Subcutaneous abdominal adipose tissue (tissue), 5 donors: Measurements from ENCODE around the gene PBXIP1.
A peak's percentile ranks its signal among the peaks of the same experiment; 100 is the strongest.

Experiments
- H3K27ac ChIP-seq: one replicate; pipeline ENCODE4 v1.7.0; 2013; ENCODE audit warnings: low read depth, mild to moderate bottlenecking, inconsistent platforms, low read length, moderate library complexity
- H3K27me3 ChIP-seq, 5 donors: one replicate each; pipeline ENCODE4 v1.7.0; 2013; ENCODE audit warnings: low read length in 5 of 5, inconsistent platforms in 1 of 5; ENCODE audit not compliant: control insufficient read depth in 5 of 5, insufficient read depth in 4 of 5
- H3K36me3 ChIP-seq, 5 donors: one replicate each; pipeline ENCODE4 v1.7.0; 2013; ENCODE audit warnings: low read length in 5 of 5; ENCODE audit not compliant: control insufficient read depth in 5 of 5, insufficient read depth in 5 of 5
- H3K4me1 ChIP-seq, 5 donors: one replicate each; pipeline ENCODE4 v1.7.0; 2013; ENCODE audit warnings: low read length in 5 of 5, mild to moderate bottlenecking in 3 of 5, moderate library complexity in 1 of 5; ENCODE audit not compliant: control insufficient read depth in 5 of 5, insufficient read depth in 5 of 5
- H3K4me3 ChIP-seq, 5 donors: one replicate each; pipeline ENCODE4 v1.7.0; 2013; ENCODE audit warnings: low read length in 5 of 5, low read depth in 1 of 5
- H3K9ac ChIP-seq, 5 donors: one replicate each; pipeline ENCODE4 v1.7.0; 2013; ENCODE audit warnings: low read length in 5 of 5, mild to moderate bottlenecking in 4 of 5, moderate library complexity in 3 of 5
- H3K9me3 ChIP-seq, 5 donors: one replicate each; pipeline ENCODE4 v1.7.0; 2013; ENCODE audit warnings: low read length in 5 of 5; ENCODE audit not compliant: control insufficient read depth in 5 of 5
- donor health status: healthy.
- donor health status: healthy.
- donor health status: healthy.
- donor health status: healthy.
- donor health status: healthy.

PBXIP1 gene

DNA sequence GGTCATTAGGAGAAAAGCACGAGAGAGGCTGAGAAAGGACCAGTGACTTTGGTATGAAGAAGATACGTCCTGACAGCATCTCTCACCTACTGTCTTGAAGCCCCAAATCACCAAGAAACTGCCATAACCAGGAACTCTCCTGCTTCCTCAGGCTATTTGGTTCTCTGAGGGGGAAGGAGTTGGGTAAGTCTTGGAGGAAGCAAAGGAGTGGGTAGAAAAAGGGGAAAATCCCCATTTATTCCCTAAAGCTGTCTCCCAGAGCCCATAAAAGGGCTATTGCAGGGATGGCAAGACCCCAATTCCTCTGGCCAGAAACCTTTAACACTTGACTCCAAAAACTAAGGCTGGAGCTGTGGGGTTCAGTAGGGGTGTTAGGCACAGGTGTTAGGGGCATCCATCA, 2.1 kb upstream of the PBXIP1 start:
- H3K36me3 ChIP-seq = peaks cover 0 to 23% (median 16%) of the 10 kb centered on the region in 5 donors
- no peak overlapping the region for H3K9ac ChIP-seq
- H3K4me3 ChIP-seq = no peak overlapping the region
- no peaks in the 10 kb centered on the region for H3K9me3 ChIP-seq
- peaks cover 20 to 75% (median 64%) of the 10 kb centered on the region in 5 donors for H3K4me1 ChIP-seq
- peak overlapping the region; percentile 37 for H3K27ac ChIP-seq
- H3K27me3 ChIP-seq = no peaks in the 10 kb centered on the region

DNA sequence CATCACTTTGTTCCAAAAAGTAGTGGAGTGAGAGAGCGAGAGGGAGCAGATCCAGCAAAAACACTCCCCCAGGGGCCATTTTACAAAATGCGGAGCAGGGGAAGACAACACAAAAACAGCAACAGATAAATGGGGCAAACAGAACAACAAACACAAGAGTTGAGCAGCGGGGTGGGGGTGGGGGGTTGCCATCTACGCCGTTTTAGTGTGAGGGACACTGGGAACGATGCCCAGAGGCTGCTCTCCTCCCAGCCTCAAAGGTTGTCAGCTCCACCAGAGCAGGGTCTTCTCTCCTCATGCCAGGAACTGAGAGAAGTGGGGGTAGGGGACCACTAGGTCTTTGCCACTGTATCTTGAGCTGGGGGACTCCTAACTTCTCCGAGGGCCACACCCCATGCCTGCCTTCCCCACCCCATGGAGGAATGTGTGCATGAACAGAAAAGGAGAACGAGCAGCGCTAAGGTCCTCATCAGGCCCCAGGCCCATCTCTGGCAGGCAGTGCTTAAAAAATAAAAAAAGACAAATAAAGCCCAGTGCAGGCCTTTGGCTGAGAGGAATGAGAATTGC, 1.3 kb upstream of the PBXIP1 start:
- H3K9ac ChIP-seq = peak overlapping the region in 2 of 5 donors; percentile 73 to 80

DNA sequence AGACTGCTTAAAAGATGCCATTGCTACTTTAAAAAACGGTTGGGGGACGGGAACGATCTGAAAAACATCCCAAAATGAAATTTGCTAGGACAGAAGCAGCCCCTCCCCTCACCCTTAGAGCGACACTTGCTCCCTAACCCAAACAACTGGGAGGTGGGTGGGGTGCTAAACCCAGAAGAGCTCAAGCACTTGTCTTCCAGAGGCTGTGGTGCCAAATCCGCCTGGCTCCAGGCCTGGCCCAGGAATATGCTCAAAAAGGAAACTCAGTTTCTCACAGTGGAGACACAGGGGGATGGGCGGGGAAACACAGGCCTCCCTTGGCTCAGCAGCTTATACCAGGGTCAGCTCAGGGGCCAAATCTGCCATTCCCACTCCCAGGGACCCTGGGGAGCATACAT, 644 bp upstream of the PBXIP1 start:
- H3K27ac ChIP-seq = peak overlapping the region; percentile 35
- H3K9me3 ChIP-seq = no peaks in the 10 kb centered on the region
- no peaks in the 10 kb centered on the region for H3K27me3 ChIP-seq
- H3K4me1 ChIP-seq = peaks cover 23 to 75% (median 66%) of the 10 kb centered on the region in 5 donors
- peak overlapping the region; percentile 70 to 84 (median 80) for H3K4me3 ChIP-seq
- peak overlapping the region in 4 of 5 donors; percentile 54 to 80 (median 74) for H3K9ac ChIP-seq
- H3K36me3 ChIP-seq = peaks cover 0 to 24% (median 16%) of the 10 kb centered on the region in 5 donors

More for the DNA sequence above, 1.3 kb upstream of the PBXIP1 start:
- Histone ChIP-seq H3K27ac (peak overlapping the region; percentile 35), H3K9me3 (no peaks in the 10 kb centered on the region), H3K4me1 (peaks cover 20 to 75% (median 62%) of the 10 kb centered on the region in 5 donors), H3K4me3 (peak overlapping the region in 2 of 5 donors; percentile 70 to 84), H3K27me3 (no peaks in the 10 kb centered on the region), H3K36me3 (peaks cover 0 to 21% (median 16%) of the 10 kb centered on the region in 5 donors)

DNA sequence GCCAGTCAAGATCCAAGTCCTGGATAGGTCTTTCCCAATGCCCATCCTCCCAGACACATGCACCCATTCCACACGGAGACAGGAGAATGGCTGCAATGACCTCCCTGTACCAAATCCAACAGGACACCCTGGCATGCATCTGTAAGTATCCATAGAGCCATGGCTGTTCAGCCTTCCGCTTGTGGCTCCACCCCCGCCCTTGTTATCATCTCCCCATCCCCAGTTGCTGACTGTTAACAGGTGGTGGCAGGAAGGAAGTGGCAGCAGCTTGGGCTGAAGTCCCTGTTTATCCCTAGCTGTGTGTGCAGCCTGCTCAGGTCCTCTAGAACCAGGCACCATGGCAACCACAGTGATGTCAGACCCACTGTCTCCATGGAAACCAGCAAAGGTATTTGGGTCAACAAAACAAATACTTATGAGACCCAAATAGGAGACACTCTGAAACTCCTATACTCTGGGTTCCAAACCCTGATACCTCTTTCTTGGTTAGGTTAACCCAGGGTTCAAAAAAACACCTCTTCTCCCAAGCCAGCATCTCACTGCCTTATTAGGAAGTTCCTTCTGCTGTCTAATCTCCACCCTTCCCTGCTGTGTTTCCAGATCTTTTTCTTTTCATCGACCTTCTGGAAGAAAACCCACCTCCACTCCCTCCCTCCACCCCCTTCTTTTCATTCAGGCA, 721 bp downstream of the PBXIP1 start:
- Histone ChIP-seq H3K9ac (peak overlapping the region; percentile 16 to 80 (median 73)), H3K36me3 (peaks cover 0 to 38% (median 27%) of the 10 kb centered on the region in 5 donors), H3K4me1 (peaks cover 16 to 65% (median 55%) of the 10 kb centered on the region in 5 donors), H3K27me3 (no peaks in the 10 kb centered on the region), H3K27ac (peak overlapping the region; percentile 35), H3K9me3 (no peaks in the 10 kb centered on the region), H3K4me3 (peak overlapping the region; percentile 70 to 84 (median 80))

DNA sequence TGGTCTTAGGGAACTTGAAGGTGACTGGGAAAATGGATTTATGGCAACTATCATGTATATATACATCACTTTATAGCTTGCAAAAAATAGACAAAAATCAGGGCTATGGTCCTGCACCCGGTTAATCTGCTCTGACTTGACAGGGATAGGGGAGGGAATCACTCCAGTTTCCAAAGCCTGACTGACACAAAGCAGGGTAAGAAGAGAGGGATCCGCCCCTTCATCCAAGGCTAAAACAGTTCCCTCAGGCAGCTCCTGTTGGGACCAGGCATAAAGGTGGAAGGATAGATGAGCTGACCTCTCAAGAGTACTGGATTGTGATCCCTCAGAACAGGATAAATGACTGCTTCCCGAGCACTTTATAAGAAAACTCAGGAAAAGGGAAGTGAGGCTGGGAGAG, 1.4 kb downstream of the PBXIP1 start:
- Histone ChIP-seq H3K36me3 (peaks cover 0 to 35% (median 24%) of the 10 kb centered on the region in 5 donors), H3K4me3 (peak overlapping the region; percentile 70 to 84 (median 80)), H3K27ac (no peak overlapping the region), H3K27me3 (no peaks in the 10 kb centered on the region), H3K4me1 (peaks cover 16 to 65% (median 55%) of the 10 kb centered on the region in 5 donors), H3K9me3 (no peaks in the 10 kb centered on the region), H3K9ac (peak overlapping the region in 1 of 5 donors; percentile 38)

DNA sequence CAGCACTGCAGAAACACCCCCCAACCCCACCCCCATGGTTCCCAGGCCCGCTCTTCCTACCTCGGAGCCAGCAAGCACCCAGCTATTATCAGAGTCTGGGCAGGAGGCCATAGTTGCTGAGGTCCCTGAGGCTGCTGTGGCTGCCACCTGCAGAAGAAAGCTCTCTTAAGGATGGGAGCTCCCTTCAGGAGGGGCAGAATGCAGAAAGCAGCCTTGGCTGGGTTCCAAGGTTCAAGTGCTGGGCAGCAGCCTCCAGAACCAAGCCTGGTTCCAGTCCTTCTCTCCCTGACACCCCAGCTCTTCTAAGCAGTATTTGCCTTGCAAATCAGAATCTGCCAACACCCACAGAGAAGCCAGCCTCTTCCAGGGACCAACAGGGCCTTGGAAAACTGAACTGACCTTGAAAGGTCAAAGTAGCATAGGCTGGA, 2.3 kb downstream of the PBXIP1 start:
- Histone ChIP-seq H3K9me3 (no peaks in the 10 kb centered on the region), H3K4me1 (peaks cover 16 to 60% (median 55%) of the 10 kb centered on the region in 5 donors), H3K27me3 (no peaks in the 10 kb centered on the region), H3K9ac (peak overlapping the region in 1 of 5 donors; percentile 42), H3K4me3 (peak overlapping the region in 1 of 5 donors; percentile 9), H3K27ac (no peak overlapping the region), H3K36me3 (peaks cover 0 to 28% (median 18%) of the 10 kb centered on the region in 5 donors)

DNA sequence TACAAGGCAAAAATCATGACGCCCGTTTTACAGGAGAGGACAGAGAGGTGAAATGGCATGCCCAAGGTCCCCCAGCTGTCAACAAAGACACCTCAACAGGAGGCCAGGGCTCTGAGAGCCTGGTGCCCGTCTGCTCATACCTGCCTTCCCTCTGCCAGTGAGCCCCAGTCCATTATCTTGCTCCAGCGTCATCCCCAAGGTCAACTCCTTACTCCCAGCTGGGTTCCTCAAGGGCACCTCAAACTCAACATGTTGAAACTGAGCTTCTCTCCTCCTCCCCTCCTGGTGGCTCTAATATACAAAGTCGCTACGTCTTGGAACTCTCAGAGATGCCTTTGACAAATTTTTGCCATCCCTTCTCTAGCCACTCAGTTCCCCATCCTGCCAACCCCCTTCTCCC, 3.2 kb downstream of the PBXIP1 start:
- H3K9me3 ChIP-seq = no peaks in the 10 kb centered on the region
- H3K27me3 ChIP-seq = no peaks in the 10 kb centered on the region
- H3K4me1 ChIP-seq = peaks cover 16 to 60% (median 55%) of the 10 kb centered on the region in 5 donors
- H3K36me3 ChIP-seq = peaks cover 0 to 29% (median 21%) of the 10 kb centered on the region in 5 donors
- H3K27ac ChIP-seq = no peak overlapping the region
- no peak overlapping the region for H3K4me3 ChIP-seq
- H3K9ac ChIP-seq = peak overlapping the region in 1 of 5 donors; percentile 29

DNA sequence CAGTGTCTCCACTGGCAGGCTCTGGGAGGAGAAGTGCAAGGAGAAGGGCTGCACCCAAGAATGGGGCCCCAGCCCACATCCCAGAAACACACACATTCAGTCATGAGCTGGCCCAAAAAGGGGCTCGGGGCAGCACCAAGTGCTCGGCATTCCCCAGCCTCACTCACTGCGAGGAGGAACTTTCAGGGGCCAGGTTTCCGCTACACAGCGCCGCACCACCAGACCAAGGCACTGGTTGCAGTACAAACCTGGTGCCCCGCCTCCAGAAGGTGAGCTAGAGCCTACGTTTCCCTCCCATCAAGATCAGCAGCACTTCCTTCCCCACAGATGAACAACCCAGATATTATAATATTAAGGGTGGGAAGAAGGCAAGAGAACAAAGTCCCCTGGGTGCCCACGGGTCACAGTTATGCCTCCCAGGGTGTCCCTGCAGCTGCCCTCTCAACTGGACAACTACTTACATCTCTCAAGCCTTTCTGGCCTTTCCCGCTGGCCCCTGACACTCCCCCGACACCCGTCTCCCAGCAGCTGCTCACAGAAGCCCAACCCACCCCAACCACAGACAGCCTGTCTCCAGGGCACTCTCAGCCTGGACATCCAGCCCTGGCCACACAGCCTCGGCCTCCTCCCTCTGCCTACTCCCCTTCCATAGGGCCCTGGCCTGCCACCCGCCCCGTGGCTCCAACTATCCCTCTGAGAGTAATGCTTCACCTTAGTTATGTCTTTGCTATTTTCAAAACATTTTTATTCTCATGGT, 3.8 kb downstream of the PBXIP1 start:
- no peak overlapping the region for H3K27ac ChIP-seq
- H3K4me3 ChIP-seq = no peak overlapping the region
- H3K9me3 ChIP-seq = no peaks in the 10 kb centered on the region
- peaks cover 0 to 35% (median 26%) of the 10 kb centered on the region in 5 donors for H3K36me3 ChIP-seq
- no peaks in the 10 kb centered on the region for H3K27me3 ChIP-seq
- H3K4me1 ChIP-seq = peaks cover 13 to 54% (median 51%) of the 10 kb centered on the region in 5 donors
- peak overlapping the region in 2 of 5 donors; percentile 15 to 35 for H3K9ac ChIP-seq

DNA sequence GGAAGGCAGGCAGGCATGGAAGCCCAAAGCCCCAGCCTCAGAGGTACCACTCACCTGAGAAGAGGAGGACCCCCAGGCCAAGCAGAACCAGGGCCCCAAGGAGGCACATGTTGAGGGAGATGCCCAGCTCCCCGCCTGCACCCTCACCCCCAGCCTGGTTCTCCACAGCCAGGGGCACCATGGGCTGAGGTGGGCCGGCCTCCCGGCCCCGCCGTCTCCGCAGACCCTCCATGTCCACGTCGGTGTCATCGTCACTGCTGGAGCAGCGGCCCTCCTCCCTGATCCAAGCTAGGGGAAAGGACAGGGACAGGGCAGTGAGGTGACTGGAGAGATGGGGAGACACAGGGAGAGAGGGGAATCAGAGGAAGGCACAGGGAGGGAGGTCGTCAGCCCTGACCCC, 7.8 kb downstream of the PBXIP1 start:
- peaks cover 0 to 54% (median 32%) of the 10 kb centered on the region in 5 donors for H3K36me3 ChIP-seq
- no peaks in the 10 kb centered on the region for H3K27me3 ChIP-seq
- no peak overlapping the region for H3K9ac ChIP-seq
- no peak overlapping the region for H3K4me3 ChIP-seq
- H3K4me1 ChIP-seq = peaks cover 12 to 49% (median 46%) of the 10 kb centered on the region in 5 donors
- H3K9me3 ChIP-seq = no peaks in the 10 kb centered on the region
- H3K27ac ChIP-seq = no peak overlapping the region
